WERI-Rb-1 (cell line): ENCODE results near the gene C16orf96.

Experiments used
- DNase-seq: peaks from one replicate; pipeline ENCODE4 v3.0.0-alpha.2; 2020
- H3K27ac ChIP-seq: fragments of 250-450 bp; sonication (Bioruptor Pico); 2 replicates; pipeline ENCODE4 v1.5.1; 2020; ENCODE audit warnings: mild to moderate bottlenecking, moderate library complexity
- H3K27me3 ChIP-seq: fragments of 250-450 bp; sonication (Bioruptor Pico); 2 replicates; pipeline ENCODE4 v1.5.1; 2021; ENCODE audit warnings: mild to moderate bottlenecking, low read depth, moderate library complexity; ENCODE audit not compliant: insufficient read depth, severe bottlenecking
- H3K36me3 ChIP-seq: fragments of 250-450 bp; sonication (Bioruptor Pico); 2 replicates; pipeline ENCODE4 v1.5.1; 2020; ENCODE audit warnings: mild to moderate bottlenecking, moderate library complexity
- H3K4me3 ChIP-seq: 2 replicates; pipeline ENCODE4 v1.5.1; 2011; ENCODE audit warnings: low read depth, mild to moderate bottlenecking, control low read depth, low read length
- H3K9me3 ChIP-seq: fragments of 250-450 bp; sonication (Bioruptor Pico); 2 replicates; pipeline ENCODE4 v1.5.1; 2021; ENCODE audit warnings: mild to moderate bottlenecking, moderate library complexity; ENCODE audit not compliant: severe bottlenecking
- CTCF ChIP-seq: IDR thresholded peaks from 2 replicates; pipeline ENCODE4 v1.5.1; 2011; ENCODE audit warnings: low read depth, mild to moderate bottlenecking, control low read depth, inconsistent platforms, low read length

The C16orf96 gene

GRCh38 chr16:4535627-4536108 is 20.5 kb upstream of the C16orf96 start:
- Histone ChIP-seq H3K9me3 (peaks cover 16% of the 10 kb centered on the region), H3K27me3 (no peaks in the 10 kb centered on the region), H3K27ac (no peak overlapping the region), H3K36me3 (peaks cover 29% of the 10 kb centered on the region), H3K4me3 (no peak overlapping the region)
- no peak for DNase-seq
- no peak for TF ChIP-seq CTCF

- no peak for DNase-seq
- no peak overlapping the region; the same call in 1 of the 2 replicates for H3K27ac ChIP-seq
- H3K27me3 ChIP-seq = no peaks in the 10 kb centered on the region
- H3K36me3 ChIP-seq = peaks cover 29% of the 10 kb centered on the region
- no peak for TF ChIP-seq CTCF
- H3K4me3 ChIP-seq = no peak overlapping the region
- H3K9me3 ChIP-seq = peaks cover 16% of the 10 kb centered on the region
Measured at GRCh38 chr16:4536391-4537106, 19.6 kb upstream of the C16orf96 start.

- TF ChIP-seq CTCF = no peak
- H3K9me3 ChIP-seq = peaks cover 16% of the 10 kb centered on the region
- peak overlapping the region; percentile 92 for H3K4me3 ChIP-seq
- H3K27ac ChIP-seq = peak overlapping the region; percentile 93
- H3K36me3 ChIP-seq = peaks cover 19% of the 10 kb centered on the region
- H3K27me3 ChIP-seq = no peaks in the 10 kb centered on the region
- no peak for DNase-seq
Measured at GRCh38 chr16:4537376-4538343, 18.5 kb upstream of the C16orf96 start.

- H3K4me3 ChIP-seq = peak within 1 kb of the TSS; percentile 92
- no peak for TF ChIP-seq CTCF
- peaks cover 16% of the 10 kb centered on the region for H3K9me3 ChIP-seq
- no peaks in the 10 kb centered on the region for H3K27me3 ChIP-seq
- peaks cover 16% of the 10 kb centered on the region; the same call in 1 of the 2 replicates for H3K36me3 ChIP-seq
- peak; percentile 98 for DNase-seq
- H3K27ac ChIP-seq = peak within 1 kb of the TSS; percentile 93
Measured at GRCh38 chr16:4538350-4539235, 17.5 kb upstream of the C16orf96 start, which contains the start of gene CDIP1. CDIP1 (minus strand) TSS chr16:4538773; CDS start chr16:4514130, 24,643 bp downstream.

GRCh38 chr16:4539716-4540284 is 16.3 kb upstream of the C16orf96 start:
- H3K4me3 ChIP-seq = no peak overlapping the region
- peaks cover 11% of the 10 kb centered on the region; the same call in 1 of the 2 replicates for H3K36me3 ChIP-seq
- no peak for TF ChIP-seq CTCF
- no peak for DNase-seq
- peaks cover 16% of the 10 kb centered on the region for H3K9me3 ChIP-seq
- H3K27ac ChIP-seq = no peak overlapping the region
- H3K27me3 ChIP-seq = no peaks in the 10 kb centered on the region
